ENCODE results near the gene RAB40B. TPM values are rescaled to one million over a fixed set of nuclear protein-coding genes. Genes with fewer than 3 reads are reported as not detected.

The RAB40B gene
- total RNA-seq, 4 donors from 2014 or later = 19.0 to 52.7 (median 24.4) TPM

DNA sequence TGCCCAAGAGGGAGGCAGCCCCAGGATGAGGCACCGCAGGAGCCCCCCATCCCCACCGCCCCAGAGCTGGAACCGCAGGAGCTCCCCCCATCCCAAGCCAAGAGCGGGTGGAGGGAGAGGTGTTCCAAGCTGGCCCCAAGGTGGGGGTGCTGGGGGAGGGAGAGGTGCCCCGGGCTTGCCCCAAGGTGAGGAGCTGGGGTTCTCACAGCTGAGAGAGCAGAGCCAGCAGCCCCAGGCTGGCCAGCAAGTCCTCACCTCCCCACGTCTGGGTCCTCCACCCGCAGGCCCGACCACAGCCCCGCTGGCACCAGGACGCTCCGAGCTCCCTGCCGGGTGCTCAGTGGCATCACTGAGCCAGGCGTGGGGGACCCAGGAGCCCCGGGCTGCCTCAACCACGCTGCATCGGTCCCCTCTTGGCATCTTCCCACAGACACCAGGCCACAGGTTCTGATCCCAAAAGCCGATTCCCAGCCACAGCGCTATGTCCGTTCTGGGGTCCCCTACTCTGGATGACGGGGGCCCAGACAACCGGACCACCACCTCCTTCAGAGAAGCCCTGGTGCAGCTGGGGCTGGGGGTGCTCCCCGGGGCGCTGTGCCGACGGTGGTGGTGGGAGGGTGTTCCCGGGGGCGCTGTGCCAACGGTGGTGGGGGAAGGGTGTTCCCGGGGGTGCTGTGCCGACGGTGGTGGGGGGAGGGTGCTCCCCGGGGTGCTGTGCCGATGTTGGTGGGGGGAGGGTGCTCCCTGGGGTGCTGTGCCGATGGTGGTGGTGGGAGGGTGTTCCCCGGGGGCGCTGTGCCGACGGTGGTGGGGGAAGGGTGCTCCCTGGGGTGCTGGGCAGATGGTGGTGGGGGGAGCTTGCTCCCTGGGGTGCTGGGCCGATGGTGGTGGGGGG lies 34.9 kb downstream of the RAB40B start:
- TF ChIP-seq CTCF (IDR thresholded peaks at IDR 0.05 in 4 of 5, conservative IDR thresholded peaks at IDR 0.05 in 1 of 5) (no peak), POLR2A (IDR thresholded peaks at IDR 0.05) (no peak)
- Histone ChIP-seq H3K9me3 (no peaks in the 10 kb centered on the region), H3K4me3 (no peak overlapping the region), H3K4me1 (peaks cover 0 to under 1% of the 10 kb centered on the region in 2 donors), H3K27ac (no peak overlapping the region), H3K27me3 (no peaks in the 10 kb centered on the region), H3K36me3 (no peaks in the 10 kb centered on the region)
- in situ Hi-C loops (cut with MboI; ENCODE audit: low sequenced_read_pairs in 4 of 4) = loop anchor here in 2 of 4 donors (25.0 kb wide), 1 partner anchor 99 kb away; the partner anchor contains the start of gene TBCD (in 2 of the 2)
- intact Hi-C loops (cut with DNase I; ENCODE audit: low total_unique reads) = loop anchor here (2.0 kb wide), 1 partner anchor 103 kb away; no protein-coding TSS in a partner anchor
- ATAC-seq = no peak
- no peak for DNase-seq

- intact Hi-C loops (cut with DNase I; ENCODE audit: low total_unique reads) = no loop called here
Observed at GRCh38 chr17:82662711-82663261, 35.7 kb downstream of the RAB40B start.

DNA sequence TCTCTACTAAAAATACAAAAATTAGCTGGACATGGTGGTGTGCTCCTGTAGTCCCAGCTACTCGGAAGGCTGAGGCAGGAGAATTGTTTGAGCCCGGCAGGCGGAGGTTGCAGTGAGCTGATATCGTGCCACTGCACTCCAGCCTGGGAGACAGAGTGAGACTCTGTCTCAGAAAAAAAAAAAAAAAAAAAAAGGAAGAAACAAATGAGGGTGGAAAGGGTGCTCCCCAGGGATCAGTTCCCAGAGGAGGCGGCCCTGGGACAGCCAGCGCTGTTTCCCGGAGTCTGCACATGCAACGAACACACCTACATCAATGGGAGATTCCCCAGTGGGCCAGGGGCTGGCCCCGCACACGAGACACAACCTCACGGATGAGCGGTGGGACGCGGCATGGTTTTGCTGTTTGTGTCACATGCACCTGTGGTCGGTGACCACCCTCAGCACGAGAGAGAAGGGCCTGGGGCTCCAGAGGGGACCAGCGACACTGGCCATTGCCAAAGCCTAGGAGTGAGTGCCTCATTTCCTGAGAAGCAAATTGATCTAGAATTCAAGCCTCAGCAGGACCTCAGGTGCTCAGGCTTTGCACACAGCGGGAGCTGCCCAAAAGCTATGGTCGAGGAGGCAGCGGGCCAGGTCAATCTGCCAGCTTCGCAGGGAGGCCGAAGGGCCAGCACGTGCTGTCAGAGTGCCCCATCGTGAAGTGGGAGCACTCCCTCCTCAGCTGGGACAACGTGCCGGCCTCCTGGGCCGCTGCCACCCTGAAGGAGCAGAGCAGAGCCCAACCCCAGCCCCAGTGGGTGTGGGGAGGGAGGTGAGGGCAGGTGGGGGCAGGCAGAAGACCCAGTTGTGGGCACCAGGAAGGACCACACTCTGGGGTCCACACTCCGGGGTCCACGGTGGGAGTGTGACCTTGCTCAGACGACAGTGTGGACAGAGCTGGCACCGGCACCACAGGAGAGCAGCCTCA lies 36.5 kb downstream of the RAB40B start:
- H3K4me3 ChIP-seq = no peak overlapping the region
- no peaks in the 10 kb centered on the region for H3K4me1 ChIP-seq
- intact Hi-C loops (cut with DNase I; ENCODE audit: low total_unique reads) = no loop called here
- no peak for ATAC-seq
- TF ChIP-seq CTCF (IDR thresholded peaks at IDR 0.05 in 4 of 5, conservative IDR thresholded peaks at IDR 0.05 in 1 of 5) = no peak
- no peak for TF ChIP-seq POLR2A (IDR thresholded peaks at IDR 0.05)
- DNase-seq = no peak
- in situ Hi-C loops (cut with MboI; ENCODE audit: low sequenced_read_pairs in 4 of 4) = loop anchor here in 2 of 4 donors (25.0 kb wide), 1 partner anchor 100 kb away; the partner anchor contains the start of gene TBCD (in 2 of the 2)
- no peak overlapping the region for H3K27ac ChIP-seq
- H3K27me3 ChIP-seq = no peaks in the 10 kb centered on the region
- peaks cover 0 to 7% of the 10 kb centered on the region in 2 donors for H3K36me3 ChIP-seq
- H3K9me3 ChIP-seq = no peaks in the 10 kb centered on the region

More at GRCh38 chr17:82662711-82663261, 35.7 kb downstream of the RAB40B start:
- Histone ChIP-seq H3K36me3 (no peaks in the 10 kb centered on the region), H3K27me3 (no peaks in the 10 kb centered on the region), H3K4me3 (no peak overlapping the region), H3K9me3 (no peaks in the 10 kb centered on the region), H3K4me1 (no peaks in the 10 kb centered on the region), H3K27ac (no peak overlapping the region)
- DNase-seq = no peak
- TF ChIP-seq POLR2A (IDR thresholded peaks at IDR 0.05) (no peak), CTCF (IDR thresholded peaks at IDR 0.05 in 4 of 5, conservative IDR thresholded peaks at IDR 0.05 in 1 of 5) (no peak)
- in situ Hi-C loops (cut with MboI; ENCODE audit: low sequenced_read_pairs in 4 of 4) = loop anchor here in 2 of 4 donors (25.0 kb wide), 1 partner anchor 100 kb away; the partner anchor contains the start of gene TBCD (in 2 of the 2)
- no peak for ATAC-seq

- no peak for TF ChIP-seq POLR2A (IDR thresholded peaks at IDR 0.05)
- TF ChIP-seq CTCF (IDR thresholded peaks at IDR 0.05 in 4 of 5, conservative IDR thresholded peaks at IDR 0.05 in 1 of 5) = no peak
- ATAC-seq (no peak), DNase-seq (no peak)
- H3K4me3 ChIP-seq = no peak overlapping the region
- H3K4me1 ChIP-seq = no peaks in the 10 kb centered on the region
- intact Hi-C loops (cut with DNase I; ENCODE audit: low total_unique reads) (no loop called here), in situ Hi-C loops (cut with MboI; ENCODE audit: low sequenced_read_pairs in 4 of 4) (loop anchor here in 3 of 4 donors (10.0 to 25.0 kb wide), 2 partner anchors 95 to 102 kb away; partner anchors contain the start of gene TBCD (in 3 of the 3))
- H3K36me3 ChIP-seq = peaks cover 0 to 8% of the 10 kb centered on the region in 2 donors
- no peaks in the 10 kb centered on the region for H3K9me3 ChIP-seq
- H3K27me3 ChIP-seq = no peaks in the 10 kb centered on the region
- H3K27ac ChIP-seq = no peak overlapping the region
Observed at GRCh38 chr17:82659886-82660285, 38.6 kb downstream of the RAB40B start.

Data from gastrocnemius medialis (tissue), 4 donors.